Activated gamma-delta T cell treated with Interleukin-2 at 50 U/mL for 16 hours (primary cell): ENCODE results near the gene ARVCF.
"Not testable (repeated sequence)": the region's sequence is repeated elsewhere in the genome, so short reads cannot be mapped to it uniquely, and the experiment has no call there.

Experiments used
- DNase-seq: peaks from one replicate; pipeline ENCODE4 v3.0.0-alpha.2; 2020

The ARVCF gene

GRCh38 chr22:19930551-19931486, 85.8 kb downstream of the ARVCF start:
- DNase-seq, result no peak

GRCh38 chr22:19929586-19930550, 86.8 kb downstream of the ARVCF start:
- no peak for DNase-seq

GRCh38 chr22:19928207-19928606, 88.4 kb downstream of the ARVCF start:
- no peak for DNase-seq

GRCh38 chr22:19927696-19928095, 88.9 kb downstream of the ARVCF start:
- DNase-seq, result no peak

- not testable (repeated sequence) for DNase-seq
These were observed 90.6 kb downstream of the ARVCF start for GRCh38 chr22:19926028-19926427.

GRCh38 chr22:19923914-19924513, 92.6 kb downstream of the ARVCF start:
- DNase-seq, result no peak

GRCh38 chr22:19921544-19922081, 95.0 kb downstream of the ARVCF start:
- no peak for DNase-seq
